Fibroblast of lung (primary cell): Measurements from ENCODE around the gene PPP1R26. TPM values are rescaled to one million over a fixed set of nuclear protein-coding genes. Genes with fewer than 3 reads are reported as not detected.
A peak's percentile ranks its signal among the peaks of the same experiment; 100 is the strongest.

Experiments used
- DNase-seq, 2 donors: peaks; one replicate each; pipeline versions ENCODE4 v3.0.0 to v3.0.0-alpha.2; 2010; ENCODE audit warnings: low read depth in 2 of 2
- H2AFZ ChIP-seq: 2 replicates; pipeline ENCODE4 v1.5.1; 2012; ENCODE audit warnings: low read length, control low read depth, inconsistent platforms
- H3K27ac ChIP-seq: 2 replicates; pipeline ENCODE4 v1.5.1; 2011; ENCODE audit warnings: low read length, control low read depth; ENCODE audit not compliant: insufficient read depth
- H3K27me3 ChIP-seq: 2 replicates; pipeline ENCODE4 v1.5.1; 2011; ENCODE audit warnings: mild to moderate bottlenecking, low read length; ENCODE audit not compliant: control insufficient read depth, insufficient read depth
- H3K36me3 ChIP-seq: 2 replicates; pipeline ENCODE4 v1.5.1; 2011; ENCODE audit warnings: low read length; ENCODE audit not compliant: control insufficient read depth, insufficient read depth
- H3K4me1 ChIP-seq: 2 replicates; pipeline ENCODE4 v1.5.1; 2011; ENCODE audit warnings: low read length; ENCODE audit not compliant: control insufficient read depth, insufficient read depth; ENCODE audit errors: extremely low read depth
- H3K4me2 ChIP-seq: 2 replicates; pipeline ENCODE4 v1.5.1; 2011; ENCODE audit warnings: low read length, control low read depth; ENCODE audit not compliant: insufficient read depth; ENCODE audit errors: extremely low read depth
- H3K4me3 ChIP-seq, 4 experiments: fragments of 200-600 bp in 1 of 4; sonication (generic) in 1 of 4; replicated peaks in 1 of 4; 2 replicates each; pipeline ENCODE4 v1.5.1; 2011 to 2016; ENCODE audit warnings: low read length in 4 of 4, low read depth in 3 of 4, mild to moderate bottlenecking in 3 of 4, control low read depth in 2 of 4, inconsistent platforms in 1 of 4, mixed read lengths in 1 of 4; ENCODE audit not compliant: insufficient read depth in 1 of 4; ENCODE audit errors: control extremely low read depth in 1 of 4
- H3K79me2 ChIP-seq: 2 replicates; pipeline ENCODE4 v1.5.1; 2012; ENCODE audit warnings: mild to moderate bottlenecking, low read length, inconsistent platforms; ENCODE audit not compliant: control insufficient read depth, insufficient read depth
- H3K9ac ChIP-seq: 2 replicates; pipeline ENCODE4 v1.5.1; 2011; ENCODE audit warnings: mild to moderate bottlenecking, low read length, control low read depth; ENCODE audit not compliant: insufficient read depth
- H3K9me3 ChIP-seq: 2 replicates; pipeline ENCODE4 v1.5.1; 2012; ENCODE audit warnings: low read depth, low read length; ENCODE audit not compliant: control insufficient read depth, insufficient read depth
- H4K20me1 ChIP-seq: 2 replicates; pipeline ENCODE4 v1.5.1; 2011; ENCODE audit warnings: low read length; ENCODE audit not compliant: control insufficient read depth, insufficient read depth; ENCODE audit errors: extremely low read depth
- CTCF ChIP-seq, 2 donors: IDR thresholded peaks in 1 of 2; conservative IDR thresholded peaks in 1 of 2; 1 replicate in 1 of 2; 2 replicates in 1 of 2; pipeline ENCODE4 v1.5.1; 2011 to 2012; ENCODE audit warnings: low read length in 2 of 2, control low read depth in 1 of 2, inconsistent platforms in 1 of 2, low read depth in 1 of 2, mild to moderate bottlenecking in 1 of 2
- EZH2 ChIP-seq: IDR thresholded peaks from 2 replicates; pipeline ENCODE4 v1.5.1; 2012; ENCODE audit warnings: low read length, control low read depth, mild to moderate bottlenecking; ENCODE audit errors: missing control alignments
- polyA plus RNA-seq, 2 donors: library from polyadenylated mRNA; depleted of rRNA in 1 of 2; stranded (reverse) in 1 of 2; unstranded in 1 of 2; fragments of >200 nt; gene quantifications; 2 replicates each; pipeline ENCODE4 v1.2.1, GENCODE V29; 2011 to 2012; ENCODE audit warnings: missing spikeins in 1 of 2
- total RNA-seq: library from RNA; depleted of rRNA; stranded (reverse); fragments of >200 nt; gene quantifications from 2 replicates; pipeline ENCODE4 v1.2.1, GENCODE V29; 2014

Gene PPP1R26
- total and polyA plus RNA-seq, 2 donors (not counting 1 experiment from before 2014, with no cell fraction given) = 2.9 to 8.9 TPM

GRCh38 chr9:135474915-135475314, 4.7 kb upstream of the PPP1R26 start:
- peak; percentile 4 to 25 for DNase-seq
- H3K4me2 ChIP-seq = no peak overlapping the region
- no peaks in the 10 kb centered on the region for H3K9me3 ChIP-seq
- no peak overlapping the region for H3K4me3 ChIP-seq
- no peaks in the 10 kb centered on the region for H4K20me1 ChIP-seq
- H3K9ac ChIP-seq = no peak overlapping the region
- no peaks in the 10 kb centered on the region for H3K27me3 ChIP-seq
- H3K36me3 ChIP-seq = no peaks in the 10 kb centered on the region
- H3K4me1 ChIP-seq = no peaks in the 10 kb centered on the region
- H3K27ac ChIP-seq = no peak overlapping the region
- H2AFZ ChIP-seq = no peak overlapping the region
- TF ChIP-seq EZH2 (no peak), CTCF (conservative IDR thresholded peaks at IDR 0.05 in 1 of 2, IDR thresholded peaks at IDR 0.05 in 1 of 2; ENCODE audit: low read depth in 1 of 2, low read length in 2 of 2) (peak in 1 of 2 donors; percentile 39)
- H3K79me2 ChIP-seq = no peaks in the 10 kb centered on the region

- Histone ChIP-seq H3K27ac (no peak overlapping the region), H3K79me2 (no peaks in the 10 kb centered on the region), H3K4me2 (no peak overlapping the region), H3K4me1 (no peaks in the 10 kb centered on the region), H4K20me1 (no peaks in the 10 kb centered on the region), H3K27me3 (no peaks in the 10 kb centered on the region), H3K9ac (no peak overlapping the region), H3K4me3 (no peak overlapping the region), H3K9me3 (no peaks in the 10 kb centered on the region), H3K36me3 (no peaks in the 10 kb centered on the region), H2AFZ (no peak overlapping the region)
- peak; percentile 26 to 44 for DNase-seq
- TF ChIP-seq EZH2 (no peak), CTCF (conservative IDR thresholded peaks at IDR 0.05 in 1 of 2, IDR thresholded peaks at IDR 0.05 in 1 of 2; ENCODE audit: low read depth in 1 of 2, low read length in 2 of 2) (no peak)
Observed at GRCh38 chr9:135476561-135477355, 2.8 kb upstream of the PPP1R26 start.

GRCh38 chr9:135478191-135478590, 1.4 kb upstream of the PPP1R26 start:
- Histone ChIP-seq H3K9ac (no peak overlapping the region), H3K36me3 (no peaks in the 10 kb centered on the region), H3K4me2 (no peak overlapping the region), H4K20me1 (no peaks in the 10 kb centered on the region), H3K4me3 (no peak overlapping the region), H3K9me3 (no peaks in the 10 kb centered on the region), H2AFZ (no peak overlapping the region), H3K79me2 (no peaks in the 10 kb centered on the region), H3K4me1 (no peaks in the 10 kb centered on the region), H3K27me3 (no peaks in the 10 kb centered on the region), H3K27ac (no peak overlapping the region)
- no peak for TF ChIP-seq EZH2
- TF ChIP-seq CTCF (conservative IDR thresholded peaks at IDR 0.05 in 1 of 2, IDR thresholded peaks at IDR 0.05 in 1 of 2; ENCODE audit: low read depth in 1 of 2, low read length in 2 of 2) = no peak
- no peak for DNase-seq
